Astrocyte (in vitro differentiated cells and primary cell): ENCODE data around the gene NEMP1.

Source experiments
- CTCF ChIP-seq: IDR thresholded peaks from 2 replicates; pipeline ENCODE4 v1.5.1; 2011; ENCODE audit warnings: low read depth, mild to moderate bottlenecking, inconsistent platforms, low read length, moderate library complexity; ENCODE audit not compliant: insufficient read depth
- EZH2 ChIP-seq: IDR thresholded peaks from 2 replicates; pipeline ENCODE4 v1.6.1; 2012; ENCODE audit warnings: mild to moderate bottlenecking, low read length, inconsistent platforms; ENCODE audit not compliant: insufficient read depth

GRCh38 chr12:57048423-57049118 lies 30.0 kb downstream of the NEMP1 start:
- TF ChIP-seq CTCF (no peak), EZH2 (no peak)
